K562 treated with DMSO at 1 percent for 4 hours (cell line): Measurements from ENCODE around the gene GDAP2. TPM values are rescaled to one million over a fixed set of nuclear protein-coding genes. Genes with fewer than 3 reads are reported as not detected.

Source experiments
- total RNA-seq: library from RNA; unstranded; fragments of 300-600 nt; gene quantifications from 2 replicates; pipeline ENCODE4 v1.2.3, GENCODE V29; 2022; ENCODE audit not compliant: insufficient read depth

Gene GDAP2, protein sequence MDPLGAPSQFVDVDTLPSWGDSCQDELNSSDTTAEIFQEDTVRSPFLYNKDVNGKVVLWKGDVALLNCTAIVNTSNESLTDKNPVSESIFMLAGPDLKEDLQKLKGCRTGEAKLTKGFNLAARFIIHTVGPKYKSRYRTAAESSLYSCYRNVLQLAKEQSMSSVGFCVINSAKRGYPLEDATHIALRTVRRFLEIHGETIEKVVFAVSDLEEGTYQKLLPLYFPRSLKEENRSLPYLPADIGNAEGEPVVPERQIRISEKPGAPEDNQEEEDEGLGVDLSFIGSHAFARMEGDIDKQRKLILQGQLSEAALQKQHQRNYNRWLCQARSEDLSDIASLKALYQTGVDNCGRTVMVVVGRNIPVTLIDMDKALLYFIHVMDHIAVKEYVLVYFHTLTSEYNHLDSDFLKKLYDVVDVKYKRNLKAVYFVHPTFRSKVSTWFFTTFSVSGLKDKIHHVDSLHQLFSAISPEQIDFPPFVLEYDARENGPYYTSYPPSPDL
- total RNA-seq: 4.1 and 5.0 TPM in 2 replicates

DNA sequence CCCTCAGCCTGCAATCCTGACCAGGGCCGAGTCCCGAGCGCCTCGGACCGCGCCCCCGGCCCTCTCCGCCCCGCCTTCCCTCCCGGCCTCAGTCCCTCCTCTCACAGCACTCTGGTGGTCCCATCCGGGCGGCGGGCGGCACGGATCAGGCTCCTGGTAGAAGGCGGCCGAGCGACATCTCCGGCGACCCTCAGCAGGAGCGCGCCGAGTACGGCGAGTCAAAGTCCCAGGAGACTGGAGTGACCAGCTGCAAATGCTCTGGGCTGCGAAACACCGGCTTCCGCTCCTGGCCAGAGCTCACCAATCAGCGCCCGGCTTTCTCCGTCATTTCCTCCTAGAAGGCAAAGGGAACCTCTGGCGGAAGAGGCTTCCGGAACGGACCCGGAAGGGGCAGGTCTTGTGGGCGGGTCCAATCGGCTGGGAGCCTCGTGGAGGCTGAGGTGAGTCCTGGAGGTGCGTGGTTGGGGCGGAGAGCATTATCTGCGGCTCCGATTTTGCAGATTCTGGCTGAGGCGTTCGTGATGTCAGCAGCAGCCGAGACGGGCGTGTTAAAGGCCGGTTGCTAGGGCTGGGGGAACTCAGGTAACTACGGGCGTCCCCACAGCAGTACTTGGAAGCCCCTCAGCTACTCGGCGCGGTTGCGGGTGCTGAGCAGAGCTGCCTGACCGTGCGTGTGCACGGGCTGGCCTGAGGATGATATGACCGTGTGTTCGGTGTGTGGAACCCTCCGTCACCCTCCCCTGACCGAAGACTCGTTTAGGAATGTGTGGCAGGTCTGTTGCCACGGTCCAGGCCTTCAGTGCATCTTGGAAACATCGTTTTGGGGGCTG, at the start of gene GDAP2, which contains the start of gene WDR3:
GDAP2 (minus strand) TSS at position 279 of the 830 bp plus-strand sequence. CDS start 9,264 bp downstream, outside the sequence.
WDR3 (plus strand) TSS at position 397 of the 830 bp plus-strand sequence. CDS start 3,581 bp downstream, outside the sequence.

Other genes with a start within 250 kb of the GDAP2 start
- gene WDR3, start 118 bp upstream of the GDAP2 start, total RNA-seq: 6.0 and 10.7 TPM in 2 replicates